NB4 (cell line): ENCODE results near the gene ATP5ME.

Experiments
- CTCF ChIP-seq: IDR thresholded peaks from one replicate; pipeline ENCODE4 v1.5.1; 2012; ENCODE audit warnings: low read depth, low read length
- MAX ChIP-seq: IDR thresholded peaks from 2 replicates; pipeline ENCODE4 v1.6.1; 2011; ENCODE audit warnings: low read depth, low read length
- MYC ChIP-seq: IDR thresholded peaks from 2 replicates; pipeline ENCODE4 v1.6.1; 2011; ENCODE audit warnings: low read depth, low read length
- POLR2A ChIP-seq: IDR thresholded peaks from 2 replicates; pipeline ENCODE4 v1.6.1; 2011; ENCODE audit warnings: mild to moderate bottlenecking; ENCODE audit not compliant: insufficient read length; ENCODE audit errors: extremely low read depth

DNA sequence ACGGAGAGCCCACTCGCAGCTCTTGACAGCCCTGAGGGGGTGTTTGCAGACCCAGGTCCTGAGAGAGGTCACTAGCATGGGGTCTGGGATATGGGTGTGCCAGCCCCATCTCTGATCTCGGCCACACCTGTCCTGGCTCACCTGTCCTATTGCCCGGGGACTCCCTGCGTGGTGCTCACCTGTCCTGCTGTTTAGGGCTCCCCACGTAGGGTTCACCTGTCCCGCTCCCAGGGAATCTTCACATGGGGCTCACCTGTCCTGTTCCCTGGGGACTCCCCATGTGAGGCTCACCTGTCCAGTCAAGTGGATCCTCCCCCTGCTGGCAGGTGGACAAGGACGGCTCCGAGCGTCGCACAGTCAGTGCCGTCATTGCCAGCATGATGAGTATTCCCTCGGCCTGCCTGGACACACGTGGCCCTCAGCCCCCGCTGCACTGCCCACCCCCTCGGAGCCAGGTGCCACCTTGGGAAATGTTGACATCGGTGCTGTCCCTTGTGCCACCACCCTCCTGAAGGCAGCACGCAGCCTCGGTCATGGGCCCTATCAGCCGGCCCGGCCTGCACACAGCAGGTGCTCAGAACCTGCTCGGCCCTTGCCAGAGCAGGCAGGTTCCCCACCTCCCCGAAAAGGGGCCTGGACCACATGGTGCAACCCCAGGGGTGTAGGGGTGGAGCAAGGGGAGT is 8.6 kb upstream of the ATP5ME start:
- TF ChIP-seq CTCF (no peak), POLR2A (no peak), MYC (no peak), MAX (no peak)
